ENCODE results near the gene AOC3.
A peak's percentile ranks its signal among the peaks of the same experiment; 100 is the strongest.
"Not testable (repeated sequence)": the region's sequence is repeated elsewhere in the genome, so short reads cannot be mapped to it uniquely, and the experiment has no call there.

The AOC3 gene

GRCh38 chr17:42853968-42854790 lies 3.2 kb downstream of the AOC3 start:
- Histone ChIP-seq H3K36me3 (peaks cover 12 to 22% (median 14%) of the 10 kb centered on the region in 3 donors), H3K9me3 (no peaks in the 10 kb centered on the region), H3K4me3 (peak overlapping the region; percentile 62 to 72), H3K27ac (peak overlapping the region; percentile 90 to 96), H3K4me1 (peaks cover 0 to 68% (median 24%) of the 10 kb centered on the region in 4 donors), H3K27me3 (no peaks in the 10 kb centered on the region)
- DNase-seq = peak in 1 of 2 donors; percentile 62
- TF ChIP-seq CTCF (IDR thresholded peaks at IDR 0.05) = no peak
- intact Hi-C loops (cut with DNase I; ENCODE audit: low total_unique reads) = no loop called here

GRCh38 chr17:42855048-42855596 lies 4.1 kb downstream of the AOC3 start:
- H3K27me3 ChIP-seq = no peaks in the 10 kb centered on the region
- peak overlapping the region; percentile 90 to 96 for H3K27ac ChIP-seq
- intact Hi-C loops (cut with DNase I; ENCODE audit: low total_unique reads) = no loop called here
- TF ChIP-seq CTCF (IDR thresholded peaks at IDR 0.05) = no peak
- H3K36me3 ChIP-seq = peaks cover 12 to 22% (median 14%) of the 10 kb centered on the region in 3 donors
- peak in 1 of 2 donors; percentile 58 for DNase-seq
- H3K4me1 ChIP-seq = peaks cover 0 to 60% (median 19%) of the 10 kb centered on the region in 4 donors
- no peaks in the 10 kb centered on the region for H3K9me3 ChIP-seq
- peak overlapping the region; percentile 62 to 72 for H3K4me3 ChIP-seq

GRCh38 chr17:42856093-42856492 lies 5.1 kb downstream of the AOC3 start:
- DNase-seq = peak in 1 of 2 donors; percentile 31
- Histone ChIP-seq H3K4me1 (peaks cover 0 to 53% (median 13%) of the 10 kb centered on the region in 4 donors), H3K4me3 (peak overlapping the region; percentile 62 to 72), H3K36me3 (peaks cover 12 to 22% (median 14%) of the 10 kb centered on the region in 3 donors), H3K27ac (peak overlapping the region; percentile 90 to 96)
- H3K27me3 ChIP-seq; intact Hi-C loops (cut with DNase I; ENCODE audit: low total_unique reads); H3K9me3 ChIP-seq: not testable (repeated sequence)

- DNase-seq = peak in 1 of 2 donors; percentile 66
- peaks cover 12 to 22% (median 14%) of the 10 kb centered on the region in 3 donors for H3K36me3 ChIP-seq
- peak overlapping the region in 1 of 2 donors; percentile 72 for H3K4me3 ChIP-seq
- peaks cover 0 to 53% (median 13%) of the 10 kb centered on the region in 4 donors for H3K4me1 ChIP-seq
- H3K9me3 ChIP-seq; H3K27me3 ChIP-seq; intact Hi-C loops (cut with DNase I; ENCODE audit: low total_unique reads): not testable (repeated sequence)
- H3K27ac ChIP-seq = peak overlapping the region; percentile 90 to 96
Measured at GRCh38 chr17:42856516-42856915, 5.5 kb downstream of the AOC3 start.

- Histone ChIP-seq H3K4me3 (peak overlapping the region in 1 of 2 donors; percentile 72), H3K4me1 (peaks cover 0 to 53% (median 13%) of the 10 kb centered on the region in 4 donors), H3K36me3 (peaks cover 12 to 22% (median 14%) of the 10 kb centered on the region in 3 donors), H3K9me3 (no peaks in the 10 kb centered on the region), H3K27me3 (no peaks in the 10 kb centered on the region), H3K27ac (peak overlapping the region; percentile 90 to 96)
- DNase-seq = peak in 1 of 2 donors; percentile 40
- TF ChIP-seq CTCF (IDR thresholded peaks at IDR 0.05) = no peak
- intact Hi-C loops (cut with DNase I; ENCODE audit: low total_unique reads) = no loop called here
Measured at GRCh38 chr17:42857389-42857788, 6.4 kb downstream of the AOC3 start.

- peaks cover 0 to 21% (median 12%) of the 10 kb centered on the region in 4 donors for H3K4me1 ChIP-seq
- H3K9me3 ChIP-seq = no peaks in the 10 kb centered on the region
- no peak for DNase-seq
- peak overlapping the region; percentile 66 to 67 for H3K27ac ChIP-seq
- intact Hi-C loops (cut with DNase I; ENCODE audit: low total_unique reads) = no loop called here
- no peaks in the 10 kb centered on the region for H3K27me3 ChIP-seq
- peaks cover 20 to 42% (median 31%) of the 10 kb centered on the region in 3 donors for H3K36me3 ChIP-seq
- no peak overlapping the region for H3K4me3 ChIP-seq
- no peak for TF ChIP-seq CTCF (IDR thresholded peaks at IDR 0.05)
Measured at GRCh38 chr17:42865638-42866094, 14.7 kb downstream of the AOC3 start.

All from tibial artery (tissue), 4 donors.